Glutamatergic neuron (in vitro differentiated cells): ENCODE data around the gene PTMA. TPM values are rescaled to one million over a fixed set of nuclear protein-coding genes. Genes with fewer than 3 reads are reported as not detected.

ENCODE experiments used
- DNase-seq: peaks from one replicate; pipeline ENCODE4 v3.0.0; 2022
- H3K27ac Mint-ChIP-seq: one replicate; pipeline ENCODE4 v1.8.0; 2020; ENCODE audit warnings: mild to moderate bottlenecking, mixed read lengths, inconsistent platforms; ENCODE audit not compliant: unreplicated experiment
- H3K27me3 Mint-ChIP-seq: one replicate; pipeline ENCODE4 v1.8.0; 2020; ENCODE audit warnings: mild to moderate bottlenecking, moderate library complexity, mixed read lengths, inconsistent platforms; ENCODE audit not compliant: unreplicated experiment
- H3K36me3 Mint-ChIP-seq: one replicate; pipeline ENCODE4 v1.8.0; 2020; ENCODE audit warnings: mild to moderate bottlenecking, mixed read lengths, inconsistent platforms; ENCODE audit not compliant: unreplicated experiment
- H3K4me1 Mint-ChIP-seq: one replicate; pipeline ENCODE4 v1.8.0; 2020; ENCODE audit warnings: mild to moderate bottlenecking, low read depth, mixed read lengths, inconsistent platforms; ENCODE audit not compliant: unreplicated experiment
- H3K4me3 Mint-ChIP-seq: one replicate; pipeline ENCODE4 v1.8.0; 2020; ENCODE audit warnings: mild to moderate bottlenecking, mixed read lengths, inconsistent platforms; ENCODE audit not compliant: unreplicated experiment
- H3K9me3 Mint-ChIP-seq: one replicate; pipeline ENCODE4 v1.8.0; 2020; ENCODE audit warnings: mild to moderate bottlenecking, moderate library complexity, mixed read lengths, inconsistent platforms; ENCODE audit not compliant: unreplicated experiment
- CTCF ChIP-seq: fragments of 200-600 bp; sonication (generic); IDR thresholded peaks from one replicate; pipeline ENCODE4 v1.5.0; 2021; ENCODE audit not compliant: partially characterized antibody, unreplicated experiment
- total RNA-seq: library from RNA; stranded (reverse); fragmentation: NEBNext Ultra II Directional; extraction: Animal tissue kit (Norgen Biotek cat#: 25700); gene quantifications from one replicate; pipeline ENCODE4 v1.2.1, GENCODE V29; 2021; ENCODE audit not compliant: unreplicated experiment

Gene PTMA
- total RNA-seq, 1 donor from 2014 or later, result 948 TPM

GRCh38 chr2:231682603-231683291 lies 25.6 kb upstream of the PTMA start:
- no peak for TF ChIP-seq CTCF
- H3K4me1 Mint-ChIP-seq, result peaks cover 25% of the 10 kb centered on the region
- peak overlapping the region; percentile 73 for H3K4me3 Mint-ChIP-seq
- H3K36me3 Mint-ChIP-seq, result no peaks in the 10 kb centered on the region
- H3K9me3 Mint-ChIP-seq, result peaks cover 16% of the 10 kb centered on the region
- H3K27me3 Mint-ChIP-seq, result peaks cover 17% of the 10 kb centered on the region
- no peak for DNase-seq
- H3K27ac Mint-ChIP-seq, result peak overlapping the region; percentile 97

- no peak for DNase-seq
- peak overlapping the region; percentile 97 for H3K27ac Mint-ChIP-seq
Observed at GRCh38 chr2:231683292-231684235, 24.8 kb upstream of the PTMA start.

GRCh38 chr2:231684314-231685223 lies 23.8 kb upstream of the PTMA start:
- Mint-ChIP-seq H3K36me3 (no peaks in the 10 kb centered on the region), H3K27me3 (peaks cover 20% of the 10 kb centered on the region), H3K4me1 (peaks cover 26% of the 10 kb centered on the region), H3K4me3 (no peak overlapping the region), H3K9me3 (peaks cover 15% of the 10 kb centered on the region), H3K27ac (no peak overlapping the region)
- no peak for DNase-seq
- no peak for TF ChIP-seq CTCF

More at GRCh38 chr2:231683292-231684235, 24.8 kb upstream of the PTMA start:
- H3K36me3 Mint-ChIP-seq, result no peaks in the 10 kb centered on the region
- no peak for TF ChIP-seq CTCF
- H3K4me3 Mint-ChIP-seq, result peak overlapping the region; percentile 7
- peaks cover 15% of the 10 kb centered on the region for H3K9me3 Mint-ChIP-seq
- peaks cover 26% of the 10 kb centered on the region for H3K4me1 Mint-ChIP-seq
- peaks cover 17% of the 10 kb centered on the region for H3K27me3 Mint-ChIP-seq

GRCh38 chr2:231685349-231686191 lies 22.8 kb upstream of the PTMA start:
- Mint-ChIP-seq H3K27ac (no peak overlapping the region), H3K4me1 (peaks cover 22% of the 10 kb centered on the region), H3K4me3 (no peak overlapping the region), H3K27me3 (peaks cover 20% of the 10 kb centered on the region), H3K9me3 (peaks cover 15% of the 10 kb centered on the region), H3K36me3 (no peaks in the 10 kb centered on the region)
- no peak for DNase-seq
- TF ChIP-seq CTCF, result no peak
